HFFc6 (cell line): Measurements from ENCODE around the gene FHOD3. TPM values are rescaled to one million over a fixed set of nuclear protein-coding genes. Genes with fewer than 3 reads are reported as not detected.

Experiments
- DNase-seq: peaks from one replicate; pipeline ENCODE4 v3.0.0-alpha.2; 2018
- H3K27ac Mint-ChIP-seq: 2 replicates; pipeline ENCODE4 v1.8.0; 2020; ENCODE audit warnings: mild to moderate bottlenecking, mixed read lengths
- H3K27me3 Mint-ChIP-seq: 2 replicates; pipeline ENCODE4 v1.8.0; 2021; ENCODE audit warnings: mild to moderate bottlenecking, moderate library complexity, mixed read lengths; ENCODE audit not compliant: insufficient read depth
- H3K36me3 Mint-ChIP-seq: 2 replicates; pipeline ENCODE4 v1.8.0; 2021; ENCODE audit warnings: low read depth, mixed read lengths
- H3K4me1 Mint-ChIP-seq: 2 replicates; pipeline ENCODE4 v1.8.0; 2020; ENCODE audit warnings: low read depth, mixed read lengths
- H3K4me3 Mint-ChIP-seq: 2 replicates; pipeline ENCODE4 v1.8.0; 2020; ENCODE audit warnings: mild to moderate bottlenecking, moderate library complexity, mixed read lengths
- H3K9me3 Mint-ChIP-seq: 2 replicates; pipeline ENCODE4 v1.8.0; 2020; ENCODE audit warnings: mild to moderate bottlenecking, mixed read lengths
- CTCF ChIP-seq: fragments of 200-600 bp; sonication (generic); IDR thresholded peaks from 2 replicates; pipeline ENCODE4 v1.5.0; 2021; ENCODE audit warnings: antibody characterized with exemption, mild to moderate bottlenecking
- total RNA-seq, 6 experiments: library from RNA; stranded (reverse); fragmentation: NEBNext Ultra II Directional; extraction: Animal tissue kit (Norgen Biotek cat#: 25700); gene quantifications; 2 replicates in 1 of 6; 3 replicates in 5 of 6; pipeline ENCODE4 v1.2.3, GENCODE V29; 2021

Gene FHOD3
- total RNA-seq, 6 experiments from 2014 or later: 32.8 to 67.6 (median 61.4) TPM

- TF ChIP-seq CTCF: no peak
- Mint-ChIP-seq H3K9me3 (no peaks in the 10 kb centered on the region), H3K27ac (no peak overlapping the region), H3K27me3 (no peaks in the 10 kb centered on the region), H3K4me3 (no peak overlapping the region), H3K4me1 (peaks cover 67% of the 10 kb centered on the region), H3K36me3 (peaks cover 9% of the 10 kb centered on the region)
- DNase-seq: no peak
Measured at GRCh38 chr18:36326771-36327170, 29.3 kb downstream of the FHOD3 start.

DNA sequence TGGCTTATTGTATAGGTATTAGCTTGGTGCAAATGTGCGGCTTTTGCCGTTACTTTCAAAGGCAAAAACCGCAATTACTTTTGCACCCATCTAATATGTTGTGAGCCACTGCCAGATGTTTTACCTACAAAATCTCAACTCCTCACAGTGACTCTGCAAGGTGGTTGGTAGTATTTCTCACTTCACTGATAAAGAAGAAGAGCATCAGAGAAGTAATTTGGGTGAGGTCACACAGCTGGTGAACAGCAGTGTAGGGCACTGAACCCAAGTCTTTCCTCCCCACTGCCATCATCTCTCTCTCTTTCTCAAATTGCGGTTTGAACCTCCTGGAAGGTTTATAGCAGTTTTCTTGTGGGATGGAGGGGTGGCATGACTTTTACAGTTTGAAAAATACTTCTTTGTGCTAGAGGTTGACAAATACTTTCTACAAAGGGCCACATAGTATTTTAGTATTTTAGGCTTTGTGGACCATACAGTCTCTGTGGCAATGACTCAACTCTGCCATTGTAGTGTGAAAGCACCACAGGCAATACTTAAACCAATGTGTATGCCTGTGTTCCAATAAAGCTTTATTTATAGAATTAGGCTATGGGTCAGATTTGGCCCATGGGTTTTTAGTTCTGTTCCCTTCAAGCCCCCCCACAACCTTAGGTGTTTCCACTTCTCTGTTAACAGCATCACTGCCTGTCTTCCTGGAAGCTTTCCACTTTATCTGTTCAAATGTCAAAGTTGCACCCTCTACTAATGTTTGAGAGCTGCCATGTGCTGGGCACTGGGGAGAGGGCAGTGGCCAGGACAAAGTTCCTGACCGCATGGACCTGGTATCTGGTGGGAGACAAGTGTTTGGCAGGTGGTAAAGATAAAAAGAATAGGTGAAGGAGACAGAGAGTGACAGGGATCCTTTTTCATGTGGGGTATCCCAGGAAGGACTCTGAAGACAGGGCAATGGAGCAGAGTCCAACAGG, 30.1 kb downstream of the FHOD3 start:
- H3K9me3 Mint-ChIP-seq: no peaks in the 10 kb centered on the region
- no peak overlapping the region for H3K4me3 Mint-ChIP-seq
- peaks cover 9% of the 10 kb centered on the region; the same call in 1 of the 2 replicates for H3K36me3 Mint-ChIP-seq
- no peak for TF ChIP-seq CTCF
- peaks cover 61% of the 10 kb centered on the region for H3K4me1 Mint-ChIP-seq
- DNase-seq: no peak
- no peaks in the 10 kb centered on the region for H3K27me3 Mint-ChIP-seq
- no peak overlapping the region for H3K27ac Mint-ChIP-seq

DNA sequence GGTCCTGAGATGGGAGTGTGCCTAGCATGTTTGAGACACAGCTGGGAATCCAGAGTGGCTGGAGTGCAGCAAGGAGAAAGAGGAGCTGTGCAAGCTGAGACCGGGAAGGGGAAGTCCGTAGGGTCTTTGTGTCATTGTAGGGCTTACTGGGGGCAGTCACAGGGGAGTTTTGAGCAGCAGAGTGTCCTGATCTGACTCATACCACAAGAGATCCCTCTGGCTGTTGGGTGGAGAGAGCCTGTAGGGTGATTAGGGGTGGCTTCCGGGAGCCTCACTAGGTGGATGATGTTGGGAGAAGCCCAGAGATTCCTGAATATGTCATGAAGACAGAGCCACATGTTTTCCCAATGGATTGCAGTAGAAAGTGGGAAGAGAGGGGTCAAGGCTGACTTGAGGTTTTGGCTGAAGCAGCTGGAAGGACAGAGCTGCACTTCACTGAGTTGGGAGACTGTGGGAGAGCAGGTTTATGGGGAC, 30.9 kb downstream of the FHOD3 start:
- Mint-ChIP-seq H3K9me3 (no peaks in the 10 kb centered on the region), H3K36me3 (peaks cover 9% of the 10 kb centered on the region; the same call in 1 of the 2 replicates), H3K27me3 (no peaks in the 10 kb centered on the region; the same call in 1 of the 2 replicates), H3K27ac (no peak overlapping the region), H3K4me1 (peaks cover 61% of the 10 kb centered on the region), H3K4me3 (no peak overlapping the region)
- TF ChIP-seq CTCF: no peak
- DNase-seq: no peak

- H3K4me1 Mint-ChIP-seq: peaks cover 61% of the 10 kb centered on the region
- H3K27me3 Mint-ChIP-seq: no peaks in the 10 kb centered on the region; the same call in 1 of the 2 replicates
- H3K27ac Mint-ChIP-seq: no peak overlapping the region
- H3K9me3 Mint-ChIP-seq: no peaks in the 10 kb centered on the region
- no peak overlapping the region for H3K4me3 Mint-ChIP-seq
- H3K36me3 Mint-ChIP-seq: peaks cover 9% of the 10 kb centered on the region; the same call in 1 of the 2 replicates
- DNase-seq: no peak
- TF ChIP-seq CTCF: no peak
Measured at GRCh38 chr18:36328916-36329315, 31.4 kb downstream of the FHOD3 start.

DNA sequence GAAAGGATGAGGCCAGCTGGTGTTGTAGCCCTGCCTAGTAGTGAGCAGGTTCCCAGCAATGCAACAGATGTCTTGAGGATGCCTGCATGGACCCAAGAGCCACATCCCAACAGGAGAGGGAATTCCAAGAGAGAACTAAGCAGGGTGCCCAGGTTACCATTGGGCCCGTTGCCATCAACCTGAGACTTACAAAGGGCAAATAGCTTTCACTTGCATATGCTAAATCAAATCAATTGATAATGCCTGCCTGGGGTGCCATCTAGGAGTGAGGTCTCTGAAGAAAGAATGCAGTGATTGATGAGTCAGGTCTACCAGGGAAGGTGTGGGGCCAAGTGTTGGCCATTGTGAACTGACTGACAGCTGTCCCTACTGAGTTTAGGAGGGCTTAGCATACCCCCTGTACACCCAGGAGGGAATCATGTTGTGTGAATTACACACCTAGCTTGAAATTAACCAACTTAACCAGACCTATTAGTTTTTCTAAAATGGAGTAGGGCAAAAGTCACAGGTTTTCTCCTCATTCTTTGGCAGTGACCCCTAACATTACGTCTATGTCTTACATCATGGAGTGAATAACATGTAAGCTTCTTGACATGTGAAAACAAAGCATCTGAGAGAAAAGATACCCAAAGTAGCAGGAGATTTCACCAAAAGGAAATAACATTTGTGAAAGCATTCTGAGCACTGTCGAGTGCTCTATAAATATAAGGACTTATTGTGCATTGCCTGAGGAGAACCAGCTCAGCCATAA, 32.3 kb downstream of the FHOD3 start:
- no peak overlapping the region for H3K27ac Mint-ChIP-seq

More for the DNA sequence above, 32.3 kb downstream of the FHOD3 start:
- no peak for TF ChIP-seq CTCF
- H3K4me1 Mint-ChIP-seq: peaks cover 64% of the 10 kb centered on the region
- H3K4me3 Mint-ChIP-seq: no peak overlapping the region
- H3K9me3 Mint-ChIP-seq: no peaks in the 10 kb centered on the region
- peaks cover 9% of the 10 kb centered on the region; the same call in 1 of the 2 replicates for H3K36me3 Mint-ChIP-seq
- DNase-seq: no peak
- no peaks in the 10 kb centered on the region; the same call in 1 of the 2 replicates for H3K27me3 Mint-ChIP-seq
